Measurements from ENCODE around the gene TUB. TPM values are rescaled to one million over a fixed set of nuclear protein-coding genes. Genes with fewer than 3 reads are reported as not detected.

TUB gene
- total RNA-seq, 1 donor from 2014 or later, result 2.8 TPM

- no peak for DNase-seq
- H3K4me1 Mint-ChIP-seq (ENCODE audit: low read depth, unreplicated experiment), result peaks cover 8% of the 10 kb centered on the region
- no peak overlapping the region for H3K27ac Mint-ChIP-seq (ENCODE audit: unreplicated experiment)
- peaks cover 3% of the 10 kb centered on the region for H3K9me3 Mint-ChIP-seq (ENCODE audit: unreplicated experiment)
- H3K4me3 Mint-ChIP-seq (ENCODE audit: unreplicated experiment), result no peak overlapping the region
- H3K36me3 Mint-ChIP-seq (ENCODE audit: unreplicated experiment), result no peaks in the 10 kb centered on the region
- TF ChIP-seq CTCF (IDR thresholded peaks at IDR 0.05; ENCODE audit: partially characterized antibody, unreplicated experiment), result no peak
- H3K27me3 Mint-ChIP-seq (ENCODE audit: unreplicated experiment), result peaks cover 14% of the 10 kb centered on the region
Observed at GRCh38 chr11:8085011-8085645, 4.1 kb downstream of the TUB start.

GRCh38 chr11:8086001-8086479 is 5.0 kb downstream of the TUB start:
- no peak overlapping the region for H3K4me3 Mint-ChIP-seq (ENCODE audit: unreplicated experiment)
- H3K27me3 Mint-ChIP-seq (ENCODE audit: unreplicated experiment), result peaks cover 10% of the 10 kb centered on the region
- H3K27ac Mint-ChIP-seq (ENCODE audit: unreplicated experiment), result no peak overlapping the region
- no peak for DNase-seq
- no peak for TF ChIP-seq CTCF (IDR thresholded peaks at IDR 0.05; ENCODE audit: partially characterized antibody, unreplicated experiment)
- H3K9me3 Mint-ChIP-seq (ENCODE audit: unreplicated experiment), result peaks cover 2% of the 10 kb centered on the region
- H3K36me3 Mint-ChIP-seq (ENCODE audit: unreplicated experiment), result no peaks in the 10 kb centered on the region
- H3K4me1 Mint-ChIP-seq (ENCODE audit: low read depth, unreplicated experiment), result peaks cover 8% of the 10 kb centered on the region

- H3K9me3 Mint-ChIP-seq (ENCODE audit: unreplicated experiment), result peaks cover 2% of the 10 kb centered on the region
- no peak overlapping the region for H3K27ac Mint-ChIP-seq (ENCODE audit: unreplicated experiment)
- no peaks in the 10 kb centered on the region for H3K36me3 Mint-ChIP-seq (ENCODE audit: unreplicated experiment)
- no peak for DNase-seq
- no peak for TF ChIP-seq CTCF (IDR thresholded peaks at IDR 0.05; ENCODE audit: partially characterized antibody, unreplicated experiment)
- H3K27me3 Mint-ChIP-seq (ENCODE audit: unreplicated experiment), result peaks cover 10% of the 10 kb centered on the region
- H3K4me3 Mint-ChIP-seq (ENCODE audit: unreplicated experiment), result no peak overlapping the region
- peaks cover 8% of the 10 kb centered on the region for H3K4me1 Mint-ChIP-seq (ENCODE audit: low read depth, unreplicated experiment)
Observed at GRCh38 chr11:8086571-8086970, 5.6 kb downstream of the TUB start.

- TF ChIP-seq CTCF (IDR thresholded peaks at IDR 0.05; ENCODE audit: partially characterized antibody, unreplicated experiment), result no peak
- peaks cover 8% of the 10 kb centered on the region for H3K4me1 Mint-ChIP-seq (ENCODE audit: low read depth, unreplicated experiment)
- no peak overlapping the region for H3K27ac Mint-ChIP-seq (ENCODE audit: unreplicated experiment)
- H3K27me3 Mint-ChIP-seq (ENCODE audit: unreplicated experiment), result peaks cover 10% of the 10 kb centered on the region
- H3K9me3 Mint-ChIP-seq (ENCODE audit: unreplicated experiment), result peaks cover 2% of the 10 kb centered on the region
- no peaks in the 10 kb centered on the region for H3K36me3 Mint-ChIP-seq (ENCODE audit: unreplicated experiment)
- no peak for DNase-seq
- H3K4me3 Mint-ChIP-seq (ENCODE audit: unreplicated experiment), result no peak overlapping the region
Observed at GRCh38 chr11:8087185-8087584, 6.2 kb downstream of the TUB start.

GRCh38 chr11:8087756-8088155 is 6.7 kb downstream of the TUB start:
- Mint-ChIP-seq H3K36me3 (ENCODE audit: unreplicated experiment) (no peaks in the 10 kb centered on the region), H3K27me3 (ENCODE audit: unreplicated experiment) (peaks cover 11% of the 10 kb centered on the region), H3K4me3 (ENCODE audit: unreplicated experiment) (no peak overlapping the region), H3K9me3 (ENCODE audit: unreplicated experiment) (peaks cover 2% of the 10 kb centered on the region), H3K4me1 (ENCODE audit: low read depth, unreplicated experiment) (peaks cover 8% of the 10 kb centered on the region), H3K27ac (ENCODE audit: unreplicated experiment) (no peak overlapping the region)
- no peak for TF ChIP-seq CTCF (IDR thresholded peaks at IDR 0.05; ENCODE audit: partially characterized antibody, unreplicated experiment)
- DNase-seq, result no peak

All from glutamatergic neuron (in vitro differentiated cells).